ENCODE measurements around the gene KCNK1. TPM values are rescaled to one million over a fixed set of nuclear protein-coding genes. Genes with fewer than 3 reads are reported as not detected.

Gene KCNK1
- total RNA-seq, 4 donors from 2014 or later: 0.20 to 0.49 TPM; not detected in 2

DNA sequence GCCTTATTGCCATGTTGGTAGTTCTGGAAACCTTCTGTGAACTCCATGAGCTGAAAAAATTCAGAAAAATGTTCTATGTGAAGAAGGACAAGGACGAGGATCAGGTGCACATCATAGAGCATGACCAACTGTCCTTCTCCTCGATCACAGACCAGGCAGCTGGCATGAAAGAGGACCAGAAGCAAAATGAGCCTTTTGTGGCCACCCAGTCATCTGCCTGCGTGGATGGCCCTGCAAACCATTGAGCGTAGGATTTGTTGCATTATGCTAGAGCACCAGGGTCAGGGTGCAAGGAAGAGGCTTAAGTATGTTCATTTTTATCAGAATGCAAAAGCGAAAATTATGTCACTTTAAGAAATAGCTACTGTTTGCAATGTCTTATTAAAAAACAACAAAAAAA is 57.4 kb downstream of the KCNK1 start:
- Histone ChIP-seq H3K4me1 (no peaks in the 10 kb centered on the region), H3K9me3 (no peaks in the 10 kb centered on the region), H3K27ac (no peak overlapping the region), H3K4me3 (no peak overlapping the region), H3K27me3 (no peaks in the 10 kb centered on the region), H3K36me3 (no peaks in the 10 kb centered on the region)
- no peak for TF ChIP-seq POLR2A (IDR thresholded peaks at IDR 0.05)
- TF ChIP-seq, protein P1, sequence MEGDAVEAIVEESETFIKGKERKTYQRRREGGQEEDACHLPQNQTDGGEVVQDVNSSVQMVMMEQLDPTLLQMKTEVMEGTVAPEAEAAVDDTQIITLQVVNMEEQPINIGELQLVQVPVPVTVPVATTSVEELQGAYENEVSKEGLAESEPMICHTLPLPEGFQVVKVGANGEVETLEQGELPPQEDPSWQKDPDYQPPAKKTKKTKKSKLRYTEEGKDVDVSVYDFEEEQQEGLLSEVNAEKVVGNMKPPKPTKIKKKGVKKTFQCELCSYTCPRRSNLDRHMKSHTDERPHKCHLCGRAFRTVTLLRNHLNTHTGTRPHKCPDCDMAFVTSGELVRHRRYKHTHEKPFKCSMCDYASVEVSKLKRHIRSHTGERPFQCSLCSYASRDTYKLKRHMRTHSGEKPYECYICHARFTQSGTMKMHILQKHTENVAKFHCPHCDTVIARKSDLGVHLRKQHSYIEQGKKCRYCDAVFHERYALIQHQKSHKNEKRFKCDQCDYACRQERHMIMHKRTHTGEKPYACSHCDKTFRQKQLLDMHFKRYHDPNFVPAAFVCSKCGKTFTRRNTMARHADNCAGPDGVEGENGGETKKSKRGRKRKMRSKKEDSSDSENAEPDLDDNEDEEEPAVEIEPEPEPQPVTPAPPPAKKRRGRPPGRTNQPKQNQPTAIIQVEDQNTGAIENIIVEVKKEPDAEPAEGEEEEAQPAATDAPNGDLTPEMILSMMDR (IDR thresholded peaks at IDR 0.05 in 4 of 5, conservative IDR thresholded peaks at IDR 0.05 in 1 of 5): no peak
- intact Hi-C loops (cut with DNase I; ENCODE audit: low total_unique reads): no loop called here
- DNase-seq (no peak), ATAC-seq (no peak)
- in situ Hi-C loops (cut with MboI; ENCODE audit: low sequenced_read_pairs in 4 of 4): no loop called here

DNA sequence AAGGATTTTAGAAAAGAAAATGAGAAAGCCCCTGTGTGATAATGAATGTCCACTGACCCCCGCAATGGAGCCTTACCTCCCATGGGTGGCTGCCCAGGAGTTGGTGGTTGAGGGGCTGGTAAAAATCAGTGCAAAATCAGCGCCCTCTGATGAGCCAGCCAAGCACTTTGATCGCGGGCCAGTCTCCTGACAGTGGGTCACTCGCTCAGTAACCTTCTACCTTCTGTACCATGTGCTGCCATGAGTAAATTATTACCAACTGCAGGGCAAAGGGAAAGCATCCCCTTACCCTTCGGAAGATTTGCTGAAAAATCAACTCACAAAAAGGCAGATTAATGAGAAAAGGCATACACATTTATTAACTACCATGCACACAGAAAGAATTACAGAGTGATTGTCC is 58.8 kb downstream of the KCNK1 start:
- no peak for DNase-seq
- Histone ChIP-seq H3K4me1 (no peaks in the 10 kb centered on the region), H3K9me3 (no peaks in the 10 kb centered on the region), H3K4me3 (no peak overlapping the region), H3K27ac (no peak overlapping the region), H3K36me3 (no peaks in the 10 kb centered on the region), H3K27me3 (no peaks in the 10 kb centered on the region)
- intact Hi-C loops (cut with DNase I; ENCODE audit: low total_unique reads) (no loop called here), in situ Hi-C loops (cut with MboI; ENCODE audit: low sequenced_read_pairs in 4 of 4) (no loop called here)
- TF ChIP-seq, protein P1 (IDR thresholded peaks at IDR 0.05 in 4 of 5, conservative IDR thresholded peaks at IDR 0.05 in 1 of 5): no peak
- no peak for TF ChIP-seq POLR2A (IDR thresholded peaks at IDR 0.05)
- no peak for ATAC-seq

DNA sequence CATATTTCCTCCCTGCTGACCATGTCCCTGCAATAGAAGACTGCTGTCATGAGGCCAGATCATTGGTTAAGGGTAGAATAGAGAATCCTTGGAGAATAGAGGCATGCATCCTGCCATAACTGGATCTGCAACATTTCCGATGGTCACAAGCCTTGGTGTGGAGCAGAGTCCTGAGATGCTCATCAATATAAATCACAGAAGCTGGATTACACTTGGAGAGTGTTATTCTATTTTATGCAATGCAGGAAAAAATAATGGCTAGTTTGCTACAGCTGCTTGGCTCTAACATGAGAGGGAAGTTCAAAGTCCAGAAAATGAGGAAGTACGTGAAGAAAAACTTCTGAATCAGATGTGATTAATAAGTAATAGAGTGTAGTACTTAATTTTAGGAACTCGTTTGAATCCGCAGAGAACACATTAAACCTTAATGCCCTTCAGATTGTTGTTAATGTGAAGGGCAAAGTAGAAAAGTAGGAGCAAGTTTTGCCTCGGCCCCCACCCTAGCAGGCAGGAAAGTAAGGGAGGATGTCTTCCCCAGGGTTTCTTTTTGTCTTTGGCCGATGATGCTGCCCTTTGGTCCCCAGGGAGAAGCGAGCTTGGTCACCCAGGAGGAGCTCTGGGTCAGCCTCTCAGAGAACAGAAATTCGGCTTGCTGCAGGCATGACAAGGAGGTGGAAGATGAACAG is 59.5 kb downstream of the KCNK1 start:
- H3K4me3 ChIP-seq: no peak overlapping the region
- no peaks in the 10 kb centered on the region for H3K27me3 ChIP-seq
- no peaks in the 10 kb centered on the region for H3K4me1 ChIP-seq
- intact Hi-C loops (cut with DNase I; ENCODE audit: low total_unique reads): no loop called here
- DNase-seq (no peak), ATAC-seq (no peak)
- in situ Hi-C loops (cut with MboI; ENCODE audit: low sequenced_read_pairs in 4 of 4): no loop called here
- H3K9me3 ChIP-seq: no peaks in the 10 kb centered on the region
- no peak overlapping the region for H3K27ac ChIP-seq
- TF ChIP-seq, protein P1 (IDR thresholded peaks at IDR 0.05 in 4 of 5, conservative IDR thresholded peaks at IDR 0.05 in 1 of 5): no peak
- no peak for TF ChIP-seq POLR2A (IDR thresholded peaks at IDR 0.05)
- no peaks in the 10 kb centered on the region for H3K36me3 ChIP-seq

DNA sequence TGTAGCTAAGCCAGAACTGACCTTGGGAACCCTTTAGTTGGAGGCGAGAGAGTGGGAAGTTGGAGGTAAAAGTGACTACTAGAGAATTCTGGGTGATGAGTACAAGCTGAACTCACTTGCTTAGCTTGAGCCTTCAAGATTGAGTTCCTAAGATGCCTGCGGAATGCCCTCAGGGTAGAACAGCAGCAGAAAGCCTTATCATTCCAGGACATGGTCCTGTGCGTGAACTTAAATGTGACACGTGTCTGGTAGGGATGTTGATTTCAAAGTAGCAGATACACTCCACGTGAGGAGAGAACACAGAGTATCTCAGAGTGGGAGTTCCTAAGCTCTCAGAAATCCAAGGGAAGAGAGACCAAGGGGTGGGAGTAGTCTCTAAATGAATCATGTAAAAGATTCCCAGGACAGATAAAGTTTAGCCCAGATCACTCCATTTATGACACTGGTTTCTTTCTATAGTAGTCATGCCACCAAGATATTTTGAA is 60.1 kb downstream of the KCNK1 start:
- no peak overlapping the region for H3K4me3 ChIP-seq
- no peaks in the 10 kb centered on the region for H3K9me3 ChIP-seq
- DNase-seq (no peak), ATAC-seq (no peak)
- intact Hi-C loops (cut with DNase I; ENCODE audit: low total_unique reads) (no loop called here), in situ Hi-C loops (cut with MboI; ENCODE audit: low sequenced_read_pairs in 4 of 4) (no loop called here)
- H3K27ac ChIP-seq: no peak overlapping the region
- H3K27me3 ChIP-seq: no peaks in the 10 kb centered on the region
- TF ChIP-seq, protein P1 (IDR thresholded peaks at IDR 0.05 in 4 of 5, conservative IDR thresholded peaks at IDR 0.05 in 1 of 5): no peak
- no peak for TF ChIP-seq POLR2A (IDR thresholded peaks at IDR 0.05)
- no peaks in the 10 kb centered on the region for H3K4me1 ChIP-seq
- no peaks in the 10 kb centered on the region for H3K36me3 ChIP-seq

DNA sequence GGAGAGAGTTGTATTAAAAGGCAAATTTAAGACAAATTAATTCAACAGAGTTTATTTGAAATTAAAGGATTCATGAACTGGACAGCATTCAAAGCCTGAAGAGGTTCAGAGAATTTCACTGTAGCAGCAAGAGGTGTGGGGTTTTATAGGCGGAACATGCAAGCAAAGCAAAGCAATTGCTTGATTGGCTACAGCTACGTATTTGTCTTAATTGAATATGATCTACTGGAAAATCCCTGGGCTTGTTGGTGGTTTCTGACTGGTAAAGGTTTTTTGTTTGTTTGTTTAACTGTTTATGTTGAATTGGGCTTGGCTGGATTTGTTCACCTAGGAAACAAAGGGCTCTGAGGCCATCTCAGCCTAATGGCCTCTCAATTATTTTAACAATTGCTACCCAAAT is 61.5 kb downstream of the KCNK1 start:
- intact Hi-C loops (cut with DNase I; ENCODE audit: low total_unique reads) (no loop called here), in situ Hi-C loops (cut with MboI; ENCODE audit: low sequenced_read_pairs in 4 of 4) (no loop called here)
- Histone ChIP-seq H3K4me3 (no peak overlapping the region), H3K27ac (no peak overlapping the region), H3K27me3 (no peaks in the 10 kb centered on the region), H3K36me3 (no peaks in the 10 kb centered on the region), H3K9me3 (no peaks in the 10 kb centered on the region), H3K4me1 (no peaks in the 10 kb centered on the region)
- DNase-seq: no peak
- no peak for TF ChIP-seq POLR2A (IDR thresholded peaks at IDR 0.05)
- TF ChIP-seq, protein P1 (IDR thresholded peaks at IDR 0.05 in 4 of 5, conservative IDR thresholded peaks at IDR 0.05 in 1 of 5): no peak
- no peak for ATAC-seq
